Non-pigmented ciliary epithelial cell (primary cell): ENCODE measurements around the gene RASAL2.
A peak's percentile ranks its signal among the peaks of the same experiment; 100 is the strongest.
"Not testable (repeated sequence)": the region's sequence is repeated elsewhere in the genome, so short reads cannot be mapped to it uniquely, and the experiment has no call there.

Experiments used
- DNase-seq: peaks from one replicate; pipeline ENCODE4 v3.0.0-alpha.2; 2010; ENCODE audit warnings: low read depth

The RASAL2 gene

DNA sequence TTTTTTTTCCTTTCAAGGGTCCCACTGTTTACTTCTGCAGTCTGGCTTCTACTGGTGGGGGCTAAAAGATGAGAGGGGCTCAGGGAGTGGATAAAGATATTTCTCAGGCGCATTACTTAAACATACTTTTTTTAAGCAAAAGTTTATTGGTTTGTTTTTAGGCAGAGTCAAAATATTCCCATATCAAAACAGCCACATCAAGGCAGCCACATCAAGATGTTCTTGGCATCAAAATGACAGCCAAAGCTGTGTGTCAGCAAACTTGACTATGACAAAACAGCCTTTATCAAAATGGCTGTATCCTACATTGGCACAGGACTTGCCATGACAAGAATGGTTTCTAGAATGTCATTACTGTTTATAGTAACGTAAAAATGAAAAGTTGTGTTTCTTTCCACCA lies 22.1 kb upstream of the RASAL2 start:
- no peak for DNase-seq

- no peak for DNase-seq
These were observed 21.6 kb upstream of the RASAL2 start for GRCh38 chr1:178072326-178072725.

DNA sequence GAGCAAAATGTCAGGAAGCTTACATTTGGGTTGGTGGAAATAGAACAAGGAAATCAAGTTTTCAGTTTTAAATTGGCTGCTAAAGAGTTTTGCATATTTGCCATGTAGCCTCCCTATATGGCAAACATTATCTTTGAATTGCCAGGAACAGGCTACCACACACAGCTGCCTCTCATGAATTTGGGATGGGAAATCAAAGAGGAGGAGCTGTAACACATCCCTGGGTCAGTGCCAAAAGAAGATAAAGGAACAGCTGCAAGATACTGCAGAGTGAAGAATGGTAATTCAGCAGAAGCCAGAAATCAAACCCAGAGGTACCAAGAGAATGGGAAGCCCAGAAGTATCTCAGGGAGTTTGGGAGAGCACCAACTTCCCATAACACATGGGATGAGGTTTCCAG lies 18.6 kb upstream of the RASAL2 start:
- DNase-seq, result no peak

GRCh38 chr1:178076607-178077006 lies 17.3 kb upstream of the RASAL2 start:
- DNase-seq, result no peak

GRCh38 chr1:178077917-178078316 lies 16.0 kb upstream of the RASAL2 start:
- DNase-seq, result no peak

- DNase-seq, result no peak
These were observed 7.6 kb upstream of the RASAL2 start for GRCh38 chr1:178086294-178086693.

GRCh38 chr1:178086766-178087165 lies 7.1 kb upstream of the RASAL2 start:
- DNase-seq, result no peak

DNA sequence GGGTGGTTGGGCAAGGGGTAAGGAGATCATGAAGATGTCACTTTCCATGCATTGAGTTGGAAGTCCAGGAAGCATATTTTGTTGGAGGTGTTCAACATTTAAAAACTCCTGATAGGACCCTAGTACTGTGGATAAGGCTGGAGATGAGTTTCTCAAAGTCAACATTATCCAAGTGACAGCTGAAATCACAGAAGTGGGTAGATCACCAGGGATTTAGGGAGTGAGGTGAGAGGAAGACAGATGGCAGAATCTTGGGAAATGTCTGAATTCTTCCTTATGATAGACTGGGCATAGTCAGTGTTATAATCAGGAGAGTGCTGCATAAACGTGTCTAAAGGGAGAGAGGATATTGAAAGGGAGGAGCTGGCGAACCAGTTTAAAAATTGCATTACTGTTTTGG lies 5.3 kb upstream of the RASAL2 start:
- no peak for DNase-seq

GRCh38 chr1:178091454-178091853 lies 2.5 kb upstream of the RASAL2 start:
- not testable (repeated sequence) for DNase-seq

DNA sequence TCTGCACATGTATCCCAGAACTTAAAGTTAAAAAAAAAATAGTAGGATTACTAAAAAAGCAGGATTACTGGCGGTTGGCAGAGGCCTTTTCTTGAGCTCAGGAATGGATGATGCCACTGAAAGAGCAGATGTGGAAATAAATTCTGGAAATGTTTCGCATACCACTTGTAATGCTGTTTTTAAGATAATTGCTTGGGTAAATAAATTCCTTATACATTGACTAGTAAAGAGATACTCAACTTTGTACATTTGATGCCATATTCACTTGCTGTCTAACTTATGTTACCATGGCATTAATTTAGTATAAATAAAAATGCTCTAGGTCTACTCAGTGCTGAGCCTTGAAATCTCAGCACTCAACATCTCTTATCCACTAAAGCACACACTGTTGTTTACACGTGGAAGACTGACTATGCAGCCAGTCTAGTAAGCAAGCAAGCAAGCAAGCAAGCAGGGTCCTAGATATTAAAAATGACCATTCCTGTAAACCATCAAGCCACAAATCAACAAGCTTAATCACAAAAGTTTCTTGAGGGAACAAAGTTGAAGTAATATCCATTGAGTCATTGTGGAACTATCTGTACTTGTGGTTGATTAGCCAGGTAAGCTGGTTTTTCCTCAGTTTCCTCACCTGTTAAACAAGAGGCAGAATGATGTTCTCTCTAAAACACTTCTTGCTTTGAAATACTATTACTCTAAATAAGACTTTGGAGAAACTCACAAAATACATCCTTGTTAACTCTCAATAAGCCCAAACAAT lies 1.7 kb upstream of the RASAL2 start:
- DNase-seq, result no peak

- DNase-seq, result no peak
These were observed 918 bp upstream of the RASAL2 start for GRCh38 chr1:178092878-178093493.

DNA sequence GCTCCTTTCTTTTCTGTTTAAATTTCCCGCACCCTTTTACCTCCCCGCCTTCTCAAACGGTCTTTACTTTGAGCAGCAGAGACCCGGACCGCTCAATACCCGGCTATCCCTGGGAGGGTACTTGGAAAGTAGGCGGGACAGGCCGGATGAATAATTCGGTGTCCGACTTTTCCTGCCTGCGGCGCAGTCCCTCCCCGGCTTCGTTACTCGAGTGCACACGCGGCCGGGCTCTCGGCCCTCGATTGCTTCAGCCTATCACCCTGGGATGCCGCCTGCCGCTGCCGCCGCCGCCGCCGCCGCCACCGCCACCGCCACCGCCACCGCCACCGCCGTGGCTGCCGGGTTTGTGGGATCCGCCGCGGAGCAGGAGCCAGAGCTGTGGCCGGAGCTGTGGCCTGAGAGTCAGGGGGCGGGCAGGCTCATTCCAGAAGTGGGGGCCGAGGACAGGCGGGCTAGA lies 382 bp upstream of the RASAL2 start:
- peak; percentile 83 for DNase-seq

- DNase-seq, result peak; percentile 46
These were observed 1.1 kb downstream of the RASAL2 start for GRCh38 chr1:178094739-178095645.

GRCh38 chr1:178096421-178096820 lies 2.5 kb downstream of the RASAL2 start:
- DNase-seq, result no peak

- DNase-seq, result no peak
These were observed 4.4 kb downstream of the RASAL2 start for GRCh38 chr1:178098262-178098661.

GRCh38 chr1:178101266-178101630 lies 7.3 kb downstream of the RASAL2 start:
- no peak for DNase-seq

- no peak for DNase-seq
These were observed 7.8 kb downstream of the RASAL2 start for GRCh38 chr1:178101654-178102053.

- DNase-seq, result no peak
These were observed 8.3 kb downstream of the RASAL2 start for GRCh38 chr1:178102218-178102617.

GRCh38 chr1:178107823-178108222 lies 13.9 kb downstream of the RASAL2 start:
- DNase-seq, result no peak

GRCh38 chr1:178109348-178110143 lies 15.6 kb downstream of the RASAL2 start:
- no peak for DNase-seq

DNA sequence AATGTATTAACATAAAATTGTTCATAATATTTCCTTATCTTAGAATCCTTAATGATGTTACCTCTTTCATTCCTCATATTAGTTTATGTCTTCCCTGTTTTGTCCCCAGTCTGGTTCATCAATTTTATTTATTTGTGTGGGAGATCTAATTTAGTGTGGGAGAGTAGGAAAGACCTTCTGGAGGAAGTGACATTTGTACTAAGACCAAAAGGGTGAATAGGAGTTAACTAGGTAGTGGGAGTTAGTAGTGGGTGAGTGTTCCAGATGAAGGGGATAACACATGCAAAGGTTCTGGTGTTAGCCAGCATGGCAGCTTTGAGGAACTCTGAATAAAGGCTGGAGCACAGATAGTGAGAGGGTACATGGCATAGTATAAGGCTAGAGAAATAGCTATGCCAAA lies 21.4 kb downstream of the RASAL2 start:
- no peak for DNase-seq

- no peak for DNase-seq
These were observed 24.6 kb downstream of the RASAL2 start for GRCh38 chr1:178118524-178118923.
